Mucosa of rectum (tissue), 2 donors: ENCODE results near the gene CRYGN.

Experiments used
- H3K27ac ChIP-seq, 2 donors: one replicate each; pipeline ENCODE4 v1.7.0; 2013; ENCODE audit warnings: inconsistent platforms in 2 of 2, low read depth in 2 of 2, low read length in 2 of 2
- H3K27me3 ChIP-seq, 2 donors: one replicate each; pipeline ENCODE4 v1.7.0; 2013; ENCODE audit warnings: low read length in 2 of 2; ENCODE audit not compliant: control insufficient read depth in 2 of 2, insufficient read depth in 2 of 2
- H3K36me3 ChIP-seq, 2 donors: one replicate each; pipeline ENCODE4 v1.7.0; 2013; ENCODE audit warnings: low read length in 2 of 2; ENCODE audit not compliant: control insufficient read depth in 2 of 2, insufficient read depth in 2 of 2
- H3K4me1 ChIP-seq, 2 donors: one replicate each; pipeline ENCODE4 v1.7.0; 2013; ENCODE audit warnings: low read length in 2 of 2, mild to moderate bottlenecking in 1 of 2; ENCODE audit not compliant: control insufficient read depth in 2 of 2, insufficient read depth in 2 of 2
- H3K4me3 ChIP-seq, 2 donors: one replicate each; pipeline ENCODE4 v1.7.0; 2013; ENCODE audit warnings: low read length in 2 of 2
- H3K9ac ChIP-seq, 2 donors: one replicate each; pipeline ENCODE4 v1.7.0; 2013; ENCODE audit warnings: low read length in 2 of 2, low read depth in 1 of 2, mild to moderate bottlenecking in 1 of 2
- H3K9me3 ChIP-seq, 2 donors: one replicate each; pipeline ENCODE4 v1.7.0; 2013; ENCODE audit warnings: low read length in 2 of 2; ENCODE audit not compliant: control insufficient read depth in 2 of 2
- donor health status: healthy.
- donor health status: Normal muscosa, but diverticular disease.

Gene CRYGN

DNA sequence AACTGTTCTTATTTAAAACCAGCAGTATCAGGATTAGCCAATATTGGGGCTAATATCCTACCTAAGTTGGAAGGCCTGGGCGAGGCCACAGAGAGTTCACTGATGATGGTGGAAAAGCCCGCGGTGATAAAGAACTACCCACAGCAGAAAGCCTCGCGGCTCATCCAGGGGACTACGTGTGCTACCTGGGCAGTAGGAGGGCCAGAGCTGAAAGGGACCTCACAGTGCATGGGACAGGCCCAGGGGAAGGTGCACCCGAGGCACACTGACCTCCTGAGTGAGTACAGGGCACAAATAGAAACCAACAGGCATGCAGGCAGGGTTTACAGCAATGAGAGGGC, 31.5 kb downstream of the CRYGN start:
- Histone ChIP-seq H3K27ac (peak overlapping the region in 1 of 2 donors; percentile 7), H3K4me3 (peak overlapping the region in 1 of 2 donors; percentile 11), H3K9me3 (no peaks in the 10 kb centered on the region), H3K9ac (no peak overlapping the region), H3K27me3 (peaks cover 23 to 24% of the 10 kb centered on the region in 2 donors), H3K4me1 (no peaks in the 10 kb centered on the region), H3K36me3 (no peaks in the 10 kb centered on the region)

DNA sequence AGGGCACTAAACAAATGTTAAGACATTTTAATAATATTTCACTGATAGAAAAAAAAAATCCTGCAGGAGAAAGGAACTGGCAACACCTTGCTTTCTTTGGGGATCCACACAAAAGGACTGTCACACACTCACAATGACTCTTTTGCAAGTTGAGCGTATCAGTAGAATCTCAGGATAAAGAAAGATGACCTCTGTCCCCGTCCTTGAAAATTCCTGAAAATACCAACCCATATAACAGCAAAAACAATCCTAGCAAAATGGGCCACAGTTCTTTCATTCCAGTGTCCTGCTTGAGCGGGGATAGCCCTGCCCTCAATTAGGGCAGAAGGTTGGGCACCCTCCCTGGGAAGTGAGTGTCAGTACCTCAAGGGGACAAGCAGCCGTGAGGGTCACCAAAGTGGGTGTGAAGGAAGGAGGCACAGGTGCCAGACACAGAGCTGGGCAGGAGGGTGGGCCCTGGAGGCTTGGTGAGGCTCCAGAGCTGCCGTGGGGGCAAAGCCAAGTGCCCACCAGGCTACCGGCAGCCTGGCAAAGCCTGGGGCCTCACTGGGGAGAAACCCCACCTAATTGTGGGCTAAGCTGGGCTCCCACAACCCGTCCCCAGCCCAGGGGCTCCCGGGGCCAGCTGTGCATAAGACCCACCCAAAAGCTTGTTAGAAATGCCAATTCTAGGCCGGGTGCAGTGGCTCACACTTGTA, 32.9 kb downstream of the CRYGN start:
- no peak overlapping the region for H3K4me3 ChIP-seq
- H3K27ac ChIP-seq: no peak overlapping the region

GRCh38 chr7:151406051-151406875, 33.7 kb downstream of the CRYGN start:
- Histone ChIP-seq H3K9ac (no peak overlapping the region), H3K27ac (no peak overlapping the region), H3K27me3 (peaks cover 17% of the 10 kb centered on the region in 2 donors), H3K36me3 (no peaks in the 10 kb centered on the region), H3K9me3 (no peaks in the 10 kb centered on the region), H3K4me3 (no peak overlapping the region), H3K4me1 (no peaks in the 10 kb centered on the region)

More for the DNA sequence above, 32.9 kb downstream of the CRYGN start:
- H3K9ac ChIP-seq: no peak overlapping the region
- no peaks in the 10 kb centered on the region for H3K4me1 ChIP-seq
- no peaks in the 10 kb centered on the region for H3K9me3 ChIP-seq
- H3K27me3 ChIP-seq: peaks cover 21 to 23% of the 10 kb centered on the region in 2 donors
- no peaks in the 10 kb centered on the region for H3K36me3 ChIP-seq

DNA sequence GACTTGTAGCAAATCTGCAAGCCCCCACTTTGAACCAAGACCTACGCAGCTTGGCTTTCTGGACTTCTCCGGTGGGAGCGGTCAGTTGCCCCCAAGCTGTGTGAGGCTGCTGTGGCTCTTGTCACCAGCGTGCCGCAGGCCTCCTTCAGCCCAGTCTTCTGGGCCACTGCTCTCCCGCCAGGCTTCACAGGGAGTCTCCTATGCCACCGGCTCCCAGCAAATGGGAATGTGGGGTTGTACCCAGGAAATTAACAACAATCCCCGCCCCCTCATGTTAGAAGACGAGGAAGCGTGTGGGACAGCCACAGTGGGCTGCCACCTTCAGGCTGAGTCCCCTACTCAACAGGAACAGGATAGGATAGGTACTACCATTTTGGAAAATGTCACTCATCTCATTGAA, 34.4 kb downstream of the CRYGN start:
- Histone ChIP-seq H3K27ac (no peak overlapping the region), H3K4me3 (no peak overlapping the region), H3K9ac (no peak overlapping the region), H3K9me3 (no peaks in the 10 kb centered on the region), H3K27me3 (peaks cover 10% of the 10 kb centered on the region in 2 donors), H3K4me1 (no peaks in the 10 kb centered on the region), H3K36me3 (no peaks in the 10 kb centered on the region)

GRCh38 chr7:151405056-151405455, 34.9 kb downstream of the CRYGN start:
- Histone ChIP-seq H3K9ac (no peak overlapping the region), H3K27me3 (peaks cover 6 to 9% of the 10 kb centered on the region in 2 donors), H3K36me3 (no peaks in the 10 kb centered on the region), H3K27ac (no peak overlapping the region), H3K9me3 (no peaks in the 10 kb centered on the region), H3K4me3 (no peak overlapping the region), H3K4me1 (no peaks in the 10 kb centered on the region)

DNA sequence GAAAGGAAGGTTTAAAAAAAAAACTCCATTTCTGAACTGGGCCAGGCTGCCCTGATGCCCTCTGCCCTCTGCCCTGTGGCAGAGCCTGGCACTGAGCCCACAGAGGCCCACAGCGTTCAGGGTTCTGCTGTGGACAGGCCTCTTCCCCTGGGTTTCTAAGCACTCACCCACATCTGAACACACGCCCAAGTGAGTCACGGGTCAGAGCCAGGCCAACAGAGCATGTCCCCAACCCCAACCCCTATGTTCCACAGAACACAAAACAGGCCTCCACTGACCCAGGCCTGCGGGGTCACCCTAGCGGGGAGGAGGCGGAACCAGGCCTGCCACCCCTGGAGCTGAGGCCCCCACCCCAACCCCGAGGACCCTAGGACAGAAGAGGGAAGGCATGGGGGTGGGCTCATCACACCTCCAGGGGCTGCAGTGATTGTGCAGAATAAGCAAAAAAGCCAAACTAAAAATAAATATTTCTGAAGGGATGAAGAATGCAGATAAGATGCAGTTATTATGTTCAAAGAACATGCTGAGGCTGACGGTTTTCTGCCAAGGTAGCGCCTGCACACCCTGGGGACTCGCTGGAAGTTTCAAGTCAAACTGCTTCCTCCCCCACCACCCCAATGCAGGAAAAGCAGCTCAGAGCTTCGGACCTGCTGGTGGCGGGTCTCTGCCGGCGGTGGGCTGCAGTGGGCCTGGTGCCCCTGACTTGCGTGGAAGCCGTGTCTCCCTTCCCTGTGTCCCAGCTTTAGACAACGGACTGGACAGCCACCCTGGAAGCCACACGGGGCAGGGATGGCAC, 35.5 kb downstream of the CRYGN start:
- Histone ChIP-seq H3K36me3 (no peaks in the 10 kb centered on the region), H3K4me1 (no peaks in the 10 kb centered on the region), H3K4me3 (no peak overlapping the region), H3K9ac (no peak overlapping the region), H3K9me3 (no peaks in the 10 kb centered on the region), H3K27me3 (peaks cover 6 to 9% of the 10 kb centered on the region in 2 donors), H3K27ac (no peak overlapping the region)

GRCh38 chr7:151403764-151404163, 36.2 kb downstream of the CRYGN start:
- H3K36me3 ChIP-seq: no peaks in the 10 kb centered on the region
- H3K4me1 ChIP-seq: no peaks in the 10 kb centered on the region
- H3K27ac ChIP-seq: no peak overlapping the region
- peaks cover 4 to 8% of the 10 kb centered on the region in 2 donors for H3K27me3 ChIP-seq
- H3K9ac ChIP-seq: no peak overlapping the region
- no peaks in the 10 kb centered on the region for H3K9me3 ChIP-seq
- no peak overlapping the region for H3K4me3 ChIP-seq

DNA sequence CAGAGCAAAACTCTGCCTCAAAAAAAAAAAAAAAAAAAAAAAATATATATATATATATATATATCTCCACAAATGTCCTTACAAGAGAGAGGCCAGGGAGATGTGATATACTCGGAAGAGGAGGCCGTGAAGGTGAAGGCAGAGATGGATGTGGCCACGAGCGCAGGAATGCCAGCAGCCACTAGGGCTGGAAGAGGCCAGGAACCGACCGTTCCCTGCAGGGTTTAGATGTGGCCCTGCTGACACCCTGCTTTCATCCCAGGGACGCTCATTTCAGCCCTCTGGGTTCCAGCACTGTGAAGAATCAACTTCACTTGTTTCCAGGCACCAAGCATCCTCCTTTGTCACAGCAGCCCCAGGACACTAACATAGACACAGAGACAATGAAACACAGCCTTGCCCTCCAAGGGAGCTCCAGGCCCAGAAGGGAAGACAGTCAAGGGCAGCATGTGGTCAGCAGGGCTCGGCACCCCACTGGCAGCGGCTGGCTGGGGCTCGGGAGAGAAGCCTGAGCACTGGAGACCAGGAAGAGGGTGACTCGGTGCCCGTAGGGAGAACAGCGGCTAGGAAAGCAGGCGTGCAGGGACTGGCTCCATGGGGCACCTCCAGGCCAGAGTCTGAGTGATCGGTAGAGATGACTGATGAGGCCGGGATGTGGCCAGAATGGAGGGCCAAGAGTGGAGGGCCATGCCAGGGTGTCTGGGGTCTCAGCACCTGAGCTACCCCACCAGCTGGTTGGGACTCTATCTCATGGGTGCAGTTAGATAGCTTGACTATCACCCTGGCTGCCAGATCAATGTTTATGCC, 37.7 kb downstream of the CRYGN start:
- no peaks in the 10 kb centered on the region for H3K9me3 ChIP-seq
- H3K9ac ChIP-seq: no peak overlapping the region
- no peak overlapping the region for H3K4me3 ChIP-seq
- H3K27me3 ChIP-seq: peaks cover 0 to 2% of the 10 kb centered on the region in 2 donors
- H3K36me3 ChIP-seq: no peaks in the 10 kb centered on the region
- H3K27ac ChIP-seq: no peak overlapping the region
- H3K4me1 ChIP-seq: no peaks in the 10 kb centered on the region

DNA sequence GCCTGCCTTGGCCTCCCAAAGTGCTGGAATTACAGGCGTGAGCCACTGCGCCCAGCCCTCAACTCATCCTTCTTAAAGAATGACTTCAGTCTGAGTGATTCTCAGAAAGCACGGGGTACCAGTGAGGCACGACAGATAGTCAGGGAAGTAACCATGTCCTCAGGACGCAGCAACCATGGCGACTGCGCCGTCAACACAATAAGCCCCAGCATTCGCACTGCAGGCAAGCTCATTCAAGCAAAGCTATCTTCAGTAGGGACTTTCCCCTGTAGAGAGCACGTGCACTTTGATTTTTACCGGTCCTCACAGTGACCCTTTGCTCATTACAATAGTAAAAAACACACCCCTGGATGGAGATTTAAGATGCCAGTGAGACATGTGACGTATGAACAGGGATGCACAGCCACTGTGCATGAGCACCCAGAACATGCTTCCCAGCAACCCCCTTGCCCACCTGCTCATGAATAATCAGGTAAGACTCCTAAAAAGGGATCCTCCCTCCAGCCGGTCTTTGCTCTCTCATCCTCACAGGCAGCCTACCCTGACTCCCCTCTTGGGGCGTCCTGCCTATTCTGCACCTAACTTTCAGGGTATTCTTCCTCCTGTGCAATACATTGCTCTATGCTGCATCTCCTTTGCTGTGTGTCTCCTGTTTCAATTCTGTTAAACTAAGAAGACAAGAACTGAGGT, 39.2 kb downstream of the CRYGN start:
- no peak overlapping the region for H3K4me3 ChIP-seq
- H3K36me3 ChIP-seq: no peaks in the 10 kb centered on the region
- no peaks in the 10 kb centered on the region for H3K9me3 ChIP-seq
- peaks cover 0 to 2% of the 10 kb centered on the region in 2 donors for H3K27me3 ChIP-seq
- H3K9ac ChIP-seq: no peak overlapping the region
- no peak overlapping the region for H3K27ac ChIP-seq
- no peaks in the 10 kb centered on the region for H3K4me1 ChIP-seq
